Activated naive CD8-positive, alpha-beta T cell treated with anti-CD3 and anti-CD28 coated beads, Interleukin-2, amount 50 U/mL, for 24 hours (primary cell): ENCODE data around the gene GPHA2.
"Not testable (repeated sequence)": the region's sequence is repeated elsewhere in the genome, so short reads cannot be mapped to it uniquely, and the experiment has no call there.

Source experiments
- ATAC-seq: fragments of 150-1000 bp; cut with Tn5 transposase; one replicate; pipeline ENCODE4 v1.10.0; 2021
- DNase-seq: peaks from one replicate; pipeline ENCODE4 v3.0.0; 2021
- H3K27ac Mint-ChIP-seq: one replicate; pipeline ENCODE4 v1.8.0; 2021; ENCODE audit warnings: mild to moderate bottlenecking, mixed read lengths
- H3K27me3 Mint-ChIP-seq: one replicate; pipeline ENCODE4 v1.8.0; 2021; ENCODE audit warnings: mixed read lengths
- H3K36me3 Mint-ChIP-seq: one replicate; pipeline ENCODE4 v1.8.0; 2021; ENCODE audit warnings: low read depth, mixed read lengths
- H3K4me1 Mint-ChIP-seq: one replicate; pipeline ENCODE4 v1.8.0; 2021; ENCODE audit warnings: mixed read lengths
- H3K4me3 Mint-ChIP-seq: one replicate; pipeline ENCODE4 v1.8.0; 2021; ENCODE audit warnings: mild to moderate bottlenecking, moderate library complexity, mixed read lengths
- H3K9me3 Mint-ChIP-seq: one replicate; pipeline ENCODE4 v1.8.0; 2021; ENCODE audit warnings: mixed read lengths

Gene GPHA2

GRCh38 chr11:64935359-64936081, at the start of gene GPHA2:
TSS of gene GPHA2 (minus strand) at chr11:64935893. CDS start at chr11:64935460, 433 bp downstream.
- H3K27me3 Mint-ChIP-seq = peaks cover 1% of the 10 kb centered on the region
- H3K36me3 Mint-ChIP-seq = no peaks in the 10 kb centered on the region
- ATAC-seq (no peak), DNase-seq (no peak)
- no peak within 1 kb of the TSS for H3K4me3 Mint-ChIP-seq
- no peaks in the 10 kb centered on the region for H3K4me1 Mint-ChIP-seq
- H3K27ac Mint-ChIP-seq = no peak within 1 kb of the TSS
- H3K9me3 Mint-ChIP-seq = no peaks in the 10 kb centered on the region

GRCh38 chr11:64983339-64983738, 47.6 kb upstream of the GPHA2 start:
- peaks cover 19% of the 10 kb centered on the region for H3K27me3 Mint-ChIP-seq
- not testable (repeated sequence) for H3K4me3 Mint-ChIP-seq, H3K36me3 Mint-ChIP-seq, H3K9me3 Mint-ChIP-seq, DNase-seq, ATAC-seq, H3K4me1 Mint-ChIP-seq, H3K27ac Mint-ChIP-seq

GRCh38 chr11:64976651-64977050, 41.0 kb upstream of the GPHA2 start:
- Mint-ChIP-seq H3K36me3 (no peaks in the 10 kb centered on the region), H3K4me3 (no peak overlapping the region), H3K27ac (no peak overlapping the region), H3K9me3 (no peaks in the 10 kb centered on the region), H3K4me1 (peaks cover 13% of the 10 kb centered on the region), H3K27me3 (peaks cover 5% of the 10 kb centered on the region)
- DNase-seq (no peak), ATAC-seq (peak; percentile 31)

- H3K4me3 Mint-ChIP-seq = no peak overlapping the region
- DNase-seq (no peak), ATAC-seq (no peak)
- peaks cover 31% of the 10 kb centered on the region for H3K4me1 Mint-ChIP-seq
- peaks cover 2% of the 10 kb centered on the region for H3K36me3 Mint-ChIP-seq
- H3K27ac Mint-ChIP-seq = no peak overlapping the region
- peaks cover 4% of the 10 kb centered on the region for H3K27me3 Mint-ChIP-seq
- no peaks in the 10 kb centered on the region for H3K9me3 Mint-ChIP-seq
Observed at GRCh38 chr11:64974124-64974523, 38.4 kb upstream of the GPHA2 start.

- Mint-ChIP-seq H3K27ac (peak within 1 kb of the TSS; percentile 79), H3K4me1 (peaks cover 43% of the 10 kb centered on the region), H3K9me3 (no peaks in the 10 kb centered on the region), H3K4me3 (peak within 1 kb of the TSS; percentile 65), H3K27me3 (peaks cover 6% of the 10 kb centered on the region), H3K36me3 (peaks cover 2% of the 10 kb centered on the region)
- DNase-seq (peak; percentile 89), ATAC-seq (peak; percentile 29)
Observed at GRCh38 chr11:64971421-64972233, 35.9 kb upstream of the GPHA2 start, which contains the start of gene MAJIN. TSS of gene MAJIN (minus strand) at chr11:64972108. CDS start at chr11:64959405, 12,703 bp downstream.

- Mint-ChIP-seq H3K9me3 (no peaks in the 10 kb centered on the region), H3K27ac (peak overlapping the region; percentile 79), H3K4me3 (peak overlapping the region; percentile 65), H3K4me1 (peaks cover 43% of the 10 kb centered on the region), H3K27me3 (peaks cover 6% of the 10 kb centered on the region), H3K36me3 (peaks cover 2% of the 10 kb centered on the region)
- peak; percentile 88 for ATAC-seq
- peak; percentile 14 for DNase-seq
Observed at GRCh38 chr11:64970731-64971151, 35.0 kb upstream of the GPHA2 start.

GRCh38 chr11:64969209-64969608, 33.5 kb upstream of the GPHA2 start:
- Mint-ChIP-seq H3K4me3 (no peak overlapping the region), H3K27me3 (peaks cover 6% of the 10 kb centered on the region), H3K36me3 (peaks cover 2% of the 10 kb centered on the region), H3K4me1 (peaks cover 40% of the 10 kb centered on the region), H3K27ac (peak overlapping the region; percentile 41), H3K9me3 (no peaks in the 10 kb centered on the region)
- DNase-seq = no peak
- ATAC-seq = no peak

- no peak overlapping the region for H3K4me3 Mint-ChIP-seq
- H3K27ac Mint-ChIP-seq = no peak overlapping the region
- peaks cover 6% of the 10 kb centered on the region for H3K27me3 Mint-ChIP-seq
- H3K4me1 Mint-ChIP-seq = peaks cover 39% of the 10 kb centered on the region
- H3K36me3 Mint-ChIP-seq = peaks cover 2% of the 10 kb centered on the region
- no peaks in the 10 kb centered on the region for H3K9me3 Mint-ChIP-seq
- no peak for ATAC-seq
- DNase-seq = no peak
Observed at GRCh38 chr11:64967375-64967774, 31.7 kb upstream of the GPHA2 start.

GRCh38 chr11:64963072-64963631, 27.5 kb upstream of the GPHA2 start:
- Mint-ChIP-seq H3K4me3 (no peak overlapping the region), H3K27ac (no peak overlapping the region), H3K9me3 (no peaks in the 10 kb centered on the region), H3K27me3 (peaks cover 7% of the 10 kb centered on the region), H3K36me3 (no peaks in the 10 kb centered on the region), H3K4me1 (peaks cover 9% of the 10 kb centered on the region)
- ATAC-seq (no peak), DNase-seq (no peak)

- Mint-ChIP-seq H3K4me3 (no peak overlapping the region), H3K27me3 (peaks cover 5% of the 10 kb centered on the region), H3K4me1 (peaks cover 2% of the 10 kb centered on the region), H3K36me3 (no peaks in the 10 kb centered on the region), H3K27ac (no peak overlapping the region), H3K9me3 (no peaks in the 10 kb centered on the region)
- ATAC-seq = no peak
- no peak for DNase-seq
Observed at GRCh38 chr11:64960719-64961118, 25.0 kb upstream of the GPHA2 start.

GRCh38 chr11:64959498-64959897, 23.8 kb upstream of the GPHA2 start:
- no peak overlapping the region for H3K27ac Mint-ChIP-seq
- peaks cover 5% of the 10 kb centered on the region for H3K27me3 Mint-ChIP-seq
- H3K4me1 Mint-ChIP-seq = no peaks in the 10 kb centered on the region
- no peaks in the 10 kb centered on the region for H3K9me3 Mint-ChIP-seq
- ATAC-seq (no peak), DNase-seq (no peak)
- H3K36me3 Mint-ChIP-seq = no peaks in the 10 kb centered on the region
- no peak overlapping the region for H3K4me3 Mint-ChIP-seq

- Mint-ChIP-seq H3K4me3 (no peak overlapping the region), H3K27ac (no peak overlapping the region), H3K36me3 (no peaks in the 10 kb centered on the region), H3K27me3 (peaks cover 7% of the 10 kb centered on the region), H3K4me1 (no peaks in the 10 kb centered on the region), H3K9me3 (no peaks in the 10 kb centered on the region)
- DNase-seq (no peak), ATAC-seq (no peak)
Observed at GRCh38 chr11:64954201-64954600, 18.5 kb upstream of the GPHA2 start.

GRCh38 chr11:64951529-64951928, 15.8 kb upstream of the GPHA2 start:
- Mint-ChIP-seq H3K4me3 (no peak overlapping the region), H3K4me1 (no peaks in the 10 kb centered on the region)
- no peak for DNase-seq

GRCh38 chr11:64947208-64947814, 11.6 kb upstream of the GPHA2 start:
- no peaks in the 10 kb centered on the region for H3K4me1 Mint-ChIP-seq
- ATAC-seq (no peak), DNase-seq (no peak)
- peaks cover 7% of the 10 kb centered on the region for H3K27me3 Mint-ChIP-seq
- H3K36me3 Mint-ChIP-seq = no peaks in the 10 kb centered on the region
- no peak overlapping the region for H3K27ac Mint-ChIP-seq
- H3K9me3 Mint-ChIP-seq = no peaks in the 10 kb centered on the region
- no peak overlapping the region for H3K4me3 Mint-ChIP-seq

More at GRCh38 chr11:64951529-64951928, 15.8 kb upstream of the GPHA2 start:
- no peaks in the 10 kb centered on the region for H3K36me3 Mint-ChIP-seq
- H3K27me3 Mint-ChIP-seq = peaks cover 10% of the 10 kb centered on the region
- H3K27ac Mint-ChIP-seq = no peak overlapping the region
- no peak for ATAC-seq
- H3K9me3 Mint-ChIP-seq = no peaks in the 10 kb centered on the region
